ENCODE measurements around the gene RFT1.
"Not testable (repeated sequence)": the region's sequence is repeated elsewhere in the genome, so short reads cannot be mapped to it uniquely, and the experiment has no call there.

The RFT1 gene

GRCh38 chr3:53151086-53151438 is 20.8 kb upstream of the RFT1 start:
- not testable (repeated sequence) for DNase-seq (ENCODE audit: low read depth, low spot score); H3K27ac ChIP-seq

GRCh38 chr3:53150247-53151085 is 20.2 kb upstream of the RFT1 start:
- no peak for DNase-seq (ENCODE audit: low read depth, low spot score)

GRCh38 chr3:53149699-53150098 is 19.5 kb upstream of the RFT1 start:
- no peak for DNase-seq (ENCODE audit: low read depth, low spot score)
- no peak overlapping the region for H3K27ac ChIP-seq

More at GRCh38 chr3:53150247-53151085, 20.2 kb upstream of the RFT1 start:
- H3K27ac ChIP-seq: peak overlapping the region; percentile 1

- H3K27ac ChIP-seq: no peak overlapping the region
- DNase-seq (ENCODE audit: low read depth, low spot score): no peak
Observed at GRCh38 chr3:53149006-53149690, 18.9 kb upstream of the RFT1 start.

GRCh38 chr3:53147903-53148400 is 17.7 kb upstream of the RFT1 start:
- no peak overlapping the region for H3K27ac ChIP-seq
- no peak for DNase-seq (ENCODE audit: low read depth, low spot score)

- no peak for DNase-seq (ENCODE audit: low read depth, low spot score)
- H3K27ac ChIP-seq: no peak overlapping the region
Observed at GRCh38 chr3:53147151-53147902, 17.1 kb upstream of the RFT1 start.

- no peak overlapping the region for H3K27ac ChIP-seq
- no peak for DNase-seq (ENCODE audit: low read depth, low spot score)
Observed at GRCh38 chr3:53146319-53146891, 16.2 kb upstream of the RFT1 start.

- no peak for DNase-seq (ENCODE audit: low read depth, low spot score)
- no peak overlapping the region for H3K27ac ChIP-seq
Observed at GRCh38 chr3:53145713-53146080, 15.5 kb upstream of the RFT1 start.

- no peak for DNase-seq (ENCODE audit: low read depth, low spot score)
- no peak overlapping the region for H3K27ac ChIP-seq
Observed at GRCh38 chr3:53144862-53145712, 14.9 kb upstream of the RFT1 start.

- no peak overlapping the region for H3K27ac ChIP-seq
- DNase-seq (ENCODE audit: low read depth, low spot score): no peak
Observed at GRCh38 chr3:53144446-53144845, 14.2 kb upstream of the RFT1 start.

GRCh38 chr3:53142986-53143385 is 12.8 kb upstream of the RFT1 start:
- no peak for DNase-seq (ENCODE audit: low read depth, low spot score)

GRCh38 chr3:53140847-53141845 is 10.9 kb upstream of the RFT1 start:
- H3K27ac ChIP-seq: no peak overlapping the region
- DNase-seq (ENCODE audit: low read depth, low spot score): no peak

More at GRCh38 chr3:53142986-53143385, 12.8 kb upstream of the RFT1 start:
- no peak overlapping the region for H3K27ac ChIP-seq

GRCh38 chr3:53139906-53140846 is 9.9 kb upstream of the RFT1 start:
- no peak for DNase-seq (ENCODE audit: low read depth, low spot score)
- H3K27ac ChIP-seq: no peak overlapping the region

GRCh38 chr3:53137835-53138446 is 7.7 kb upstream of the RFT1 start:
- DNase-seq (ENCODE audit: low read depth, low spot score): no peak
- H3K27ac ChIP-seq: no peak overlapping the region

- H3K27ac ChIP-seq: no peak overlapping the region
- no peak for DNase-seq (ENCODE audit: low read depth, low spot score)
Observed at GRCh38 chr3:53137221-53137620, 7.0 kb upstream of the RFT1 start.

- no peak for DNase-seq (ENCODE audit: low read depth, low spot score)
- H3K27ac ChIP-seq: no peak overlapping the region
Observed at GRCh38 chr3:53134631-53135232, 4.5 kb upstream of the RFT1 start.

GRCh38 chr3:53132347-53132746 is 2.1 kb upstream of the RFT1 start:
- no peak for DNase-seq (ENCODE audit: low read depth, low spot score)
- no peak overlapping the region for H3K27ac ChIP-seq
